Neural progenitor cell (in vitro differentiated cells): ENCODE results near the gene CACNB1.

Experiments used
- CTCF ChIP-seq: fragments of 200-600 bp; sonication (generic); IDR thresholded peaks from 2 replicates; pipeline ENCODE4 v1.5.1; 2017; ENCODE audit warnings: antibody characterized with exemption, mild to moderate bottlenecking
- EZH2 ChIP-seq: fragments of 200-600 bp; sonication (generic); IDR thresholded peaks from 2 replicates; pipeline ENCODE4 v1.6.1; 2017; ENCODE audit warnings: antibody characterized with exemption, mild to moderate bottlenecking, moderate library complexity

DNA sequence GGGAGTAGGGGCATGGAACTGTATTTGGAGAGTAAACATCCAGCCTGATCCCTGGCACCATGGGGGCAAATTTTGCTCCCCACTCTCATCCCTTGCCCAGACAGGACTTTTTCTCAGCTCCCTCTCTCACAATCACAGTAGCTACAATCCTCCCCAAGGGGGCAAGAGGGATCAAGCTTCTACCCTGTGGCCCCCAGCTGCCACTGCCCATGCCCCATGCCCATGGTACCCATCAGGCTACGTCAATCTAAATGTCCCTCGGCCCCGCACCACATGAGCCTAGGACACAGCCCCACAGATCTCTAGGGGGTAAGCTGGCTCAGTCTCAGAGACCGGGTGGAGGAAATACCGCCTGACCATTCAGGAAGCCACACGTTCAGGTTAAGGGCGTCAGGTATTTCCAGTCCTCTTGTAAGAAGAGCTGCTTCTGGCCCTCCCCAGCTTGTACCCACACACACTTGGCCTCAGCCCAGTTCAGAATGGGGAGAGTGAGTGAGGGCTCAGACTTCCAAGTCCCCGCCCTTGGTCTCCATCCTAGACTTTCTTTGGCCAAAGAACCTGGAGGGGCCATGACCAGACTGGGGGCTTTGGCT, 1.8 kb downstream of the CACNB1 start:
- TF ChIP-seq CTCF: no peak
- no peak for TF ChIP-seq EZH2
